ENCODE data around the gene SPC25. TPM values are rescaled to one million over a fixed set of nuclear protein-coding genes. Genes with fewer than 3 reads are reported as not detected.

Gene SPC25
- total RNA-seq, 1 donor from 2014 or later, result not detected

DNA sequence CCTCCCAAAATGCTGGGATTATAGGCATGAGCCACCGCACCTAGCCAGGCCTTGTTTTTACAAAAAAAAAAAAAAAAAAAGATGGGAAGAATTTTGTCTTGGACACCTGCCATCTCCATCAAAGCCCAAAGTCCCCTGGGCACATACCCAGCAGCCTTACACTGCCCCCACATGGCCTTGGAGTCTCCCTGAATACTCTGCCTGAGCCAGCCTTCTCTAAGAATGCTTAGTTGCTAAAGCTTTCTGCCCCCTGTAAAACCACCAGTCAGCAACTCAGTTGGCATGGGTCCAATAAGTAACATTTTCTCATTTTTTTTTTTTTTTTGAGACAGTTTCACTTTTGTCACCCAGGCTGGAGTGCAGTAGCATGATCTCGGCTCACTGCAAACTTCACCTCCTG lies 40.6 kb downstream of the SPC25 start:
- Histone ChIP-seq H3K36me3 (no peaks in the 10 kb centered on the region), H3K9me3 (no peaks in the 10 kb centered on the region), H3K4me3 (no peak overlapping the region), H3K4me1 (no peaks in the 10 kb centered on the region), H3K27ac (no peak overlapping the region), H3K27me3 (no peaks in the 10 kb centered on the region)
- TF ChIP-seq, protein P1, sequence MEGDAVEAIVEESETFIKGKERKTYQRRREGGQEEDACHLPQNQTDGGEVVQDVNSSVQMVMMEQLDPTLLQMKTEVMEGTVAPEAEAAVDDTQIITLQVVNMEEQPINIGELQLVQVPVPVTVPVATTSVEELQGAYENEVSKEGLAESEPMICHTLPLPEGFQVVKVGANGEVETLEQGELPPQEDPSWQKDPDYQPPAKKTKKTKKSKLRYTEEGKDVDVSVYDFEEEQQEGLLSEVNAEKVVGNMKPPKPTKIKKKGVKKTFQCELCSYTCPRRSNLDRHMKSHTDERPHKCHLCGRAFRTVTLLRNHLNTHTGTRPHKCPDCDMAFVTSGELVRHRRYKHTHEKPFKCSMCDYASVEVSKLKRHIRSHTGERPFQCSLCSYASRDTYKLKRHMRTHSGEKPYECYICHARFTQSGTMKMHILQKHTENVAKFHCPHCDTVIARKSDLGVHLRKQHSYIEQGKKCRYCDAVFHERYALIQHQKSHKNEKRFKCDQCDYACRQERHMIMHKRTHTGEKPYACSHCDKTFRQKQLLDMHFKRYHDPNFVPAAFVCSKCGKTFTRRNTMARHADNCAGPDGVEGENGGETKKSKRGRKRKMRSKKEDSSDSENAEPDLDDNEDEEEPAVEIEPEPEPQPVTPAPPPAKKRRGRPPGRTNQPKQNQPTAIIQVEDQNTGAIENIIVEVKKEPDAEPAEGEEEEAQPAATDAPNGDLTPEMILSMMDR (IDR thresholded peaks at IDR 0.05), result no peak
- intact Hi-C loops (cut with DNase I), result no loop called here
- DNase-seq (ENCODE audit: low spot score in 2 of 2), result no peak

DNA sequence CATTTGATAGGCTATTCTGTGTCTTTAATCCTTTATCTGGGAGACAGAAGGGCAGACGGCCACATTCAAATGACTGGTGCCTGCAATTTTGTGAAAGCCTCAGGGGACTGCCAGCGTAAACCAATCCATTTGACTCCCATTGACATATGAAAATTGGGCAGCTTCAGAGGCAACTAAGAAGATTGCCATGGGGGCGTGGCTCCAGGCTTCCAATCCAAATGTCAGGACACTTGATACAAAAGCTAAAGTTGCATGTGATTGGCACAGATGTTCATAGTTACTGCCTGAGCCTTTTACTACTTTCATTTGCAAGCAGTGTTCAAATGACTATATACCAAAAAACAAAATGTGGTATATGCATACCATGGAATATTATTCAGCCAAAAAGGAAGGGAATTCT lies 42.0 kb downstream of the SPC25 start:
- Histone ChIP-seq H3K27me3 (no peaks in the 10 kb centered on the region), H3K4me1 (no peaks in the 10 kb centered on the region), H3K36me3 (no peaks in the 10 kb centered on the region), H3K4me3 (no peak overlapping the region), H3K9me3 (no peaks in the 10 kb centered on the region), H3K27ac (no peak overlapping the region)
- TF ChIP-seq, protein P1 (IDR thresholded peaks at IDR 0.05), result no peak
- intact Hi-C loops (cut with DNase I), result no loop called here
- DNase-seq (ENCODE audit: low spot score in 2 of 2), result no peak

DNA sequence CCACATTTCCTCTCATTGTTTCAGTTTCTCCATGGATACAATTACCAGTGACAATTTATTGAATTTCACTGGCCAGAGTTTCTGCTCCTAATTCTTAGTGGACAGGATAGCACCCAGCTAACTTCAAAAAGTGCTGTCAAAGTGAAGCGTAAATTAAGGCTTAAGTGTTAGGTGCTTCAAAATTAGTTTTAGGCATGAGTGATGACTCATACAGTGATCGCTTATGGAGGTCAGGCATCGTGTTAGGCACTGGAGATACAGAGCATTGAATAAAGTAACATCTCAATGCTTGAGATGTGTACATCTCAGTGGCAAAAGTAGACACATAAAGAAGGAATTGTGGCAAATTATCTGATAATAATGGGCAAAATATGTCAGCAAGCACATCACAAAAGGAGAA lies 47.0 kb downstream of the SPC25 start:
- Histone ChIP-seq H3K36me3 (no peaks in the 10 kb centered on the region), H3K4me3 (no peak overlapping the region), H3K4me1 (no peaks in the 10 kb centered on the region), H3K9me3 (no peaks in the 10 kb centered on the region), H3K27me3 (no peaks in the 10 kb centered on the region), H3K27ac (no peak overlapping the region)
- intact Hi-C loops (cut with DNase I), result no loop called here
- no peak for DNase-seq (ENCODE audit: low spot score in 2 of 2)
- TF ChIP-seq, protein P1 (IDR thresholded peaks at IDR 0.05), result no peak

DNA sequence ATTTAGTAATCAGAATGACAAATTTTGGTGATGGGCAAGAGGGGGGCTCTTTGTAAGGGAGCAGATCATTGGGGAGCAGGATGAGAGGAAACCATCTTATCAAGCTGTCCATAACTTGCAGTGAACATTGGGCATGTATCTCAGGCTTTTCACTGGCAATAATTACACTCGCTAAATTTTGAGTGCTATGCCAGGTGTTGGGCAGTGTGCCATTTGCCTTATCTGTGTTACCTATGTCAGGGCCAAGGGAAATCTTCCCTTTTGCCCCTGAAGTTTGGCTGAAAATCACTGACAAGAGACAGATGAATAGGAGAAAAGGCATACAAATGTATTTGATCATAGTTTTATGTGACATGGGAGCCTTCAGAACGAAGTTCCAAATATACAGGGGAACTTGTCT lies 48.8 kb downstream of the SPC25 start:
- H3K36me3 ChIP-seq, result no peaks in the 10 kb centered on the region
- TF ChIP-seq, protein P1 (IDR thresholded peaks at IDR 0.05), result no peak
- H3K4me3 ChIP-seq, result no peak overlapping the region
- no peak overlapping the region for H3K27ac ChIP-seq
- H3K27me3 ChIP-seq, result no peaks in the 10 kb centered on the region
- intact Hi-C loops (cut with DNase I), result no loop called here
- no peak for DNase-seq (ENCODE audit: low spot score in 2 of 2)
- no peaks in the 10 kb centered on the region for H3K4me1 ChIP-seq
- no peaks in the 10 kb centered on the region for H3K9me3 ChIP-seq

DNA sequence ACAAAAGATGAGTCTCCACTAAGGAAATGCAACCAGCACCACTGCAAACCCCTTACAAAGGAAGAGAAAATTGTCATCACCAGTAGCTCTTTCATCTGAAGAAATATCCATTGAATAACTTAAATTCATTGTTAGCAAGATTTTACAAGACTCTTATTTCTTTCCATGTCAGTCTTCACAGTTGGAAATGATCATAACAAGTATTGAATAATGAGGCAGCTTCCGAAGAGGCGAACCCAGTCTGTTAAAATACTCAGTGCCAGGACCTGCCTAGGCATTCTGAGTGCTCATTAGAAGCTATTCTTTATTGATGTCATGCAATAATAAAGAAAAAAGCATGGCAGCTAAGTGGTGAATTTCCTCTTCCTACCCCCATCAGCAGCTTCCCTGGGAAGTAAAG lies 54.3 kb downstream of the SPC25 start:
- intact Hi-C loops (cut with DNase I), result no loop called here
- TF ChIP-seq, protein P1 (IDR thresholded peaks at IDR 0.05), result no peak
- Histone ChIP-seq H3K4me1 (no peaks in the 10 kb centered on the region), H3K27ac (no peak overlapping the region), H3K4me3 (no peak overlapping the region), H3K36me3 (no peaks in the 10 kb centered on the region), H3K27me3 (no peaks in the 10 kb centered on the region), H3K9me3 (peaks cover 0 to 3% of the 10 kb centered on the region in 2 donors)
- no peak for DNase-seq (ENCODE audit: low spot score in 2 of 2)

DNA sequence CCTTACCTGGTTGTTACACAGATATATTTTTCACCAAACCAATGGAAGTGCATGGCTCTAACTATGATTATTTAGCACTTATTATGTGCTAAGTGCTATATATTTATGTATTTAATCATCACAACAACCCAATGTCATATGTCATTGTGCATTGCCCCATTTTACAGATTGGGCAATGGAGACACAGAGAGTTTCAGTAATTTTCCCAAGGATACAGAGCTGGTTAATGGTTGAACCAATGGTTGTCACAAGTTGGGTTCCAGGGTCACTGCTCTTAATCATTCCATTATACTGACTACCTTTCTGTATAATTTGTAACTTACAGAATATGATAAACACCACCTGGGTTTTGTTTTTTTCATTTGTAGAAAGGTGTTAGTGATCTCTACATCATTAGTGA lies 58.6 kb downstream of the SPC25 start:
- H3K36me3 ChIP-seq, result no peaks in the 10 kb centered on the region
- H3K27ac ChIP-seq, result no peak overlapping the region
- no peak for DNase-seq (ENCODE audit: low spot score in 2 of 2)
- H3K4me3 ChIP-seq, result no peak overlapping the region
- H3K9me3 ChIP-seq, result peaks cover 0 to 3% of the 10 kb centered on the region in 2 donors
- no peaks in the 10 kb centered on the region for H3K27me3 ChIP-seq
- TF ChIP-seq, protein P1 (IDR thresholded peaks at IDR 0.05), result no peak
- no peaks in the 10 kb centered on the region for H3K4me1 ChIP-seq
- intact Hi-C loops (cut with DNase I), result no loop called here
